Right renal cortex interstitium (tissue), 3 donors: ENCODE results near the gene SLC7A5. TPM values are rescaled to one million over a fixed set of nuclear protein-coding genes. Genes with fewer than 3 reads are reported as not detected.
"Not testable (repeated sequence)": the region's sequence is repeated elsewhere in the genome, so short reads cannot be mapped to it uniquely, and the experiment has no call there.

Experiments used
- DNase-seq, 3 donors: peaks; one replicate each; pipeline ENCODE4 v3.0.0-alpha.2; 2013; ENCODE audit warnings: low read depth in 3 of 3, low spot score in 2 of 3
- polyA plus RNA-seq, 3 donors: library from polyadenylated mRNA; unstranded; fragments of 120-200 nt; gene quantifications; one replicate each; pipeline ENCODE4 v1.2.1, GENCODE V29; 2013; ENCODE audit not compliant: insufficient read length in 3 of 3

SLC7A5 gene
- polyA plus RNA-seq, 3 donors, result 2.8 to 4.3 (median 4.1) TPM

- no peak for DNase-seq
These were observed 32.9 kb downstream of the SLC7A5 start for GRCh38 chr16:87836346-87836843.

GRCh38 chr16:87835882-87836331, 33.4 kb downstream of the SLC7A5 start:
- DNase-seq, result no peak

GRCh38 chr16:87834668-87835473, 34.4 kb downstream of the SLC7A5 start:
- DNase-seq, result no peak

- no peak for DNase-seq
These were observed 35.2 kb downstream of the SLC7A5 start for GRCh38 chr16:87834005-87834667.

- no peak for DNase-seq
These were observed 35.8 kb downstream of the SLC7A5 start for GRCh38 chr16:87833548-87833947.

- no peak for DNase-seq
These were observed 36.4 kb downstream of the SLC7A5 start for GRCh38 chr16:87832741-87833502.

GRCh38 chr16:87832137-87832527, 37.2 kb downstream of the SLC7A5 start:
- DNase-seq, result no peak

- DNase-seq, result no peak
These were observed 37.7 kb downstream of the SLC7A5 start for GRCh38 chr16:87831421-87832136.

- DNase-seq, result no peak
These were observed 38.5 kb downstream of the SLC7A5 start for GRCh38 chr16:87830673-87831420.

- no peak for DNase-seq
These were observed 39.2 kb downstream of the SLC7A5 start for GRCh38 chr16:87829988-87830672.

- no peak for DNase-seq
These were observed 39.7 kb downstream of the SLC7A5 start for GRCh38 chr16:87829622-87829980.

- DNase-seq, result no peak
These were observed 40.2 kb downstream of the SLC7A5 start for GRCh38 chr16:87828907-87829621.

GRCh38 chr16:87828071-87828906, 41.0 kb downstream of the SLC7A5 start:
- DNase-seq, result no peak

GRCh38 chr16:87827588-87827915, 41.8 kb downstream of the SLC7A5 start:
- DNase-seq, result not testable (repeated sequence)

GRCh38 chr16:87826798-87827587, 42.3 kb downstream of the SLC7A5 start:
- DNase-seq, result no peak

GRCh38 chr16:87826407-87826797, 42.9 kb downstream of the SLC7A5 start:
- not testable (repeated sequence) for DNase-seq

GRCh38 chr16:87825842-87826120, 43.5 kb downstream of the SLC7A5 start:
- not testable (repeated sequence) for DNase-seq
